Spleen (tissue), 11 donors: Measurements from ENCODE around the gene HOXA5. TPM values are rescaled to one million over a fixed set of nuclear protein-coding genes. Genes with fewer than 3 reads are reported as not detected.

Experiments
- DNase-seq: peaks from one replicate; pipeline ENCODE4 v3.0.0-alpha.2; 2020
- H3K27ac ChIP-seq, 8 donors: fragments of 200-600 bp; sonication (generic) in 7 of 8; 1 replicate in 4 of 8; 2 replicates in 4 of 8; pipeline versions ENCODE4 v1.5.0 to v1.8.0; 2016 to 2021; ENCODE audit warnings: inconsistent platforms in 4 of 8, mild to moderate bottlenecking in 4 of 8, moderate library complexity in 1 of 8
- H3K27me3 ChIP-seq, 7 donors: fragments of 200-600 bp; sonication (generic) in 6 of 7; replicated peaks in 1 of 7; 1 replicate in 4 of 7; 2 replicates in 3 of 7; pipeline versions ENCODE4 v1.5.0 to v1.8.0; 2016 to 2021; ENCODE audit warnings: inconsistent platforms in 3 of 7, mild to moderate bottlenecking in 1 of 7
- H3K36me3 ChIP-seq, 6 donors: fragments of 200-600 bp; sonication (generic) in 5 of 6; 1 replicate in 4 of 6; 2 replicates in 2 of 6; pipeline versions ENCODE4 v1.5.0 to v1.8.0; 2016 to 2021; ENCODE audit warnings: inconsistent platforms in 2 of 6
- H3K4me1 ChIP-seq, 6 donors: fragments of 200-600 bp; sonication (generic) in 5 of 6; 1 replicate in 3 of 6; 2 replicates in 3 of 6; pipeline versions ENCODE4 v1.5.0 to v1.8.0; 2016 to 2021; ENCODE audit warnings: inconsistent platforms in 3 of 6
- H3K4me3 ChIP-seq, 8 donors: fragments of 200-600 bp; sonication (generic) in 7 of 8; 1 replicate in 4 of 8; 2 replicates in 4 of 8; pipeline versions ENCODE4 v1.5.0 to v1.8.0; 2016 to 2021; ENCODE audit warnings: inconsistent platforms in 4 of 8, mild to moderate bottlenecking in 4 of 8, moderate library complexity in 2 of 8
- H3K9me3 ChIP-seq, 8 donors: fragments of 200-600 bp; sonication (generic) in 7 of 8; 1 replicate in 4 of 8; 2 replicates in 4 of 8; pipeline versions ENCODE4 v1.5.0 to v1.8.0; 2016 to 2021; ENCODE audit warnings: inconsistent platforms in 4 of 8
- POLR2A ChIP-seq, 3 donors: fragments of 450-650 bp; IDR thresholded peaks; one replicate each; pipeline ENCODE4 v1.5.1; 2017; ENCODE audit warnings: antibody characterized with exemption in 3 of 3, mild to moderate bottlenecking in 1 of 3
- POLR2AphosphoS5 ChIP-seq, 3 donors: sonication (generic); formaldehyde crosslinking; IDR thresholded peaks; one replicate each; pipeline ENCODE4 v1.5.1; 2017; ENCODE audit warnings: antibody characterized with exemption in 3 of 3
- WGBS, 5 donors: extraction: QIAGEN DNeasy Blood & Tissue Kit in 3 of 5; methylation state at CpG; one replicate each; pipeline versions ENCODE4 v1.1.5 to v1.1.7; 2013 to 2018; 5-methylcytosine and 5-hydroxymethylcytosine counted together
- intact Hi-C: fragments of 100-400 bp; cut with DNase I; formaldehyde crosslinking; loops from one replicate; pipeline ENCODE4 v1.15.0; 2023; ENCODE audit warnings: low total_unique reads
- polyA plus RNA-seq, 3 donors: library from polyadenylated mRNA; stranded (reverse); fragments of 200-250 nt; gene quantifications; one replicate each; pipeline ENCODE4 v1.2.1, GENCODE V29; 2013
- total RNA-seq, 7 donors: library from RNA; depleted of rRNA in 3 of 7; stranded (reverse); fragments of >200 nt in 3 of 7; fragmentation: NEBNext Ultra II Directional in 4 of 7; extraction: Animal tissue kit (Norgen Biotek cat#: 25700) in 4 of 7; gene quantifications; one replicate each; pipeline versions ENCODE4 v1.1.0 to v1.2.1, GENCODE V29; 2016 to 2021
- TF ChIP-seq, protein P1 (sequence below), 11 experiments: fragments of 200-600 bp in 7 of 11; fragments of 450-650 bp in 4 of 11; sonication (generic) in 4 of 11; IDR thresholded peaks in 8 of 11; conservative IDR thresholded peaks in 3 of 11; 1 replicate in 7 of 11; 2 replicates in 4 of 11; pipeline versions ENCODE4 v1.4.0 to v1.8.0; 2016 to 2021; ENCODE audit warnings: antibody characterized with exemption in 11 of 11, inconsistent platforms in 4 of 11, mild to moderate bottlenecking in 1 of 11
- donor health status: healthy with polysubstance abuse.
- donor health status: DM: no; HTN: no; CAD: no; lungs with moderate emphysema.
- donor health status: DM: no; HTN: no; CAD: no.
- donor health status: Bipolar disorder and iron deficiency.
- donor health status: healthy.
- donor health status: DM: no; HTN: no; CAD: no.
- donor health status: DM: yes; HTN: yes; CAD: no.

HOXA5 gene
- total and polyA plus RNA-seq, 10 donors = 1.6 to 9.3 (median 3.3) TPM

DNA sequence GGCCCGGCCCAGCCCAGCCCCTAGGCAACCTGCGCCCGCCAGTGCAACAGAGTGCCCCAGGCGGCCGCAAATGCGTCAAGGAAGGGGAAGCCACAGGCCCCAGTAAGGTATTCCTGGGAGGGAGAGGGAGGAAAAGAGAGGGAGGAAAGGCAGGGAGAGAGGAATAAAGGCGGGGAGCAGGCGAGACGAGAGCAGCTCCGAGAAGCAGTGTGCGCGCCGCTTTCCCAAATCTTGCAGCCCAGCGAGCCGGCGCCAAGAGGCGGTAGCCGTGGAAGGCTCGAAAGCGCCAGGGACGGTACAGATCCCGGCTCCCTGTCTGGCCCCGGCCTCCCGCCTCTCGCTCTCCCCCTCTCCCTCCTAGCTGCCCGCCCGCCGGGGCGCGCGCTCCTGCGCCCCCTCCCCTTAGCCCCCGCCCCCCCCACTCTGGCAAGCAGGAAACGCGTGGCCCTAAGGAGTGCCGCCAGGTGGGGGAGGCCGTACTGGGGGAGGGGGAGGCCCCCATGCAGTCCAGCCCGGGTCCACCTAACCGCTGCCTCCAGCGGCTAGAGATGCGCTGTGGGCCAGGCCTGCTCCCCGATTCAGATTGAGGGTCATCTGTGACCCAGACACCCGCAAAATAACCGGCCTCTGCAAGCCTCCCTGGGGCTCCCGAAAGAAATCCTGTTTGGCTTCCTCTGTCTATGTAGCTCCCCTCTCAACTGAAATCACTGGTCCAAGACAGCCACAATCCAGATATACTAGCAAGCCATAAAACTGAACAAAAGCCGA, 26.4 kb upstream of the HOXA5 start:
- DNase-seq = peak; percentile 69
- intact Hi-C loops = loop anchor here (10.0 kb wide), 1 partner anchor 1305 kb away; no protein-coding TSS in a partner anchor
- Histone ChIP-seq H3K4me1 (peaks cover 30 to 93% (median 68%) of the 10 kb centered on the region in 6 donors), H3K9me3 (peaks cover 0 to 21% (median 0%) of the 10 kb centered on the region in 8 donors), H3K4me3 (peak overlapping the region in 3 of 8 donors; percentile 1 to 31 (median 10)), H3K27me3 (peaks cover 65 to 100% (median 100%) of the 10 kb centered on the region in 7 donors), H3K36me3 (no peaks in the 10 kb centered on the region), H3K27ac (no peak overlapping the region)
- WGBS, 5 donors = 2 to 17% (median 3%) methylated on average over 31 to 46 of the region's 46 CpGs
- TF ChIP-seq, protein P1, sequence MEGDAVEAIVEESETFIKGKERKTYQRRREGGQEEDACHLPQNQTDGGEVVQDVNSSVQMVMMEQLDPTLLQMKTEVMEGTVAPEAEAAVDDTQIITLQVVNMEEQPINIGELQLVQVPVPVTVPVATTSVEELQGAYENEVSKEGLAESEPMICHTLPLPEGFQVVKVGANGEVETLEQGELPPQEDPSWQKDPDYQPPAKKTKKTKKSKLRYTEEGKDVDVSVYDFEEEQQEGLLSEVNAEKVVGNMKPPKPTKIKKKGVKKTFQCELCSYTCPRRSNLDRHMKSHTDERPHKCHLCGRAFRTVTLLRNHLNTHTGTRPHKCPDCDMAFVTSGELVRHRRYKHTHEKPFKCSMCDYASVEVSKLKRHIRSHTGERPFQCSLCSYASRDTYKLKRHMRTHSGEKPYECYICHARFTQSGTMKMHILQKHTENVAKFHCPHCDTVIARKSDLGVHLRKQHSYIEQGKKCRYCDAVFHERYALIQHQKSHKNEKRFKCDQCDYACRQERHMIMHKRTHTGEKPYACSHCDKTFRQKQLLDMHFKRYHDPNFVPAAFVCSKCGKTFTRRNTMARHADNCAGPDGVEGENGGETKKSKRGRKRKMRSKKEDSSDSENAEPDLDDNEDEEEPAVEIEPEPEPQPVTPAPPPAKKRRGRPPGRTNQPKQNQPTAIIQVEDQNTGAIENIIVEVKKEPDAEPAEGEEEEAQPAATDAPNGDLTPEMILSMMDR (IDR thresholded peaks at IDR 0.05 in 8 of 11, conservative IDR thresholded peaks at IDR 0.05 in 3 of 11) = no peak
- no peak for TF ChIP-seq POLR2AphosphoS5 (IDR thresholded peaks at IDR 0.05)
- TF ChIP-seq POLR2A (IDR thresholded peaks at IDR 0.05) = no peak

DNA sequence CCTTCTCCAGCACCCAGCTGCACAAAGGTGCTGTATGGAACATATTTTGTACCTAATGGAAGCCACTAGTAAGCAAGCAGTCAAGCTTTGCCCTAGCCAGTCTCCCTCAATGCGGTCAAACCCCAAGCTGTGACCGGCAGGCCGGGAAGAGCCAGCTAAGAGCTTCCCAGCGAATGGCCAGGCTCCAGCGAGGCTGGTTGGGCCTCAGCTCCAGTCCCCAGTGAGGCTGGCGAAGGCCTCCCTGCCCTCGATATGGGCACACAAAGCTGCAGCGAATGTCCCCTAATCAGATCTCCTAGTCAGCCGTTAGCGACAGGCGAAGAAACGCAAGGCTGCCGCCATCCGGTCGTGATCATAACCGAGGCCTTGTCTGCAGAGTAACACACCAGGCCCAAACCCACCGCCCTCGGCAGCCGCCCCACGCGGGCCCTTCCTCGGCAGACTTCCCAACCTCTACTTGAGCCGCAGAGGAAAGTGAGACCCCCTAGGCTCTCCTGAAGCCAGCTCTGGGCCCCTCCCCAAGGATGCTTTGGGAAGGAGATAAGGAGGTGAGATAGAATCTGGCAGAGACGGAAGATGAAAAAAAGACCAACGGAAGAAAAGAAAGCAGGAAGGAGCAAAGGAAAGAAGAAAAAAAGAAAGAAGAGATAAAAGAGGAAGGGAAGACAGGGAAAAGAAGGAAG, 24.9 kb upstream of the HOXA5 start:
- TF ChIP-seq POLR2A (IDR thresholded peaks at IDR 0.05) (no peak), POLR2AphosphoS5 (IDR thresholded peaks at IDR 0.05) (no peak)
- TF ChIP-seq, protein P1 (IDR thresholded peaks at IDR 0.05 in 8 of 11, conservative IDR thresholded peaks at IDR 0.05 in 3 of 11) = no peak
- peak; percentile 71 for DNase-seq
- Histone ChIP-seq H3K27me3 (peaks cover 53 to 100% (median 100%) of the 10 kb centered on the region in 7 donors), H3K27ac (no peak overlapping the region), H3K4me3 (no peak overlapping the region), H3K36me3 (no peaks in the 10 kb centered on the region), H3K4me1 (peaks cover 20 to 93% (median 68%) of the 10 kb centered on the region in 6 donors), H3K9me3 (peaks cover 0 to 23% (median 0%) of the 10 kb centered on the region in 8 donors)
- intact Hi-C loops = loop anchor here (10.0 kb wide), 1 partner anchor 1304 kb away; no protein-coding TSS in a partner anchor
- 11 to 38% (median 12%) methylated on average over 20 to 25 of the region's 25 CpGs for WGBS, 5 donors

DNA sequence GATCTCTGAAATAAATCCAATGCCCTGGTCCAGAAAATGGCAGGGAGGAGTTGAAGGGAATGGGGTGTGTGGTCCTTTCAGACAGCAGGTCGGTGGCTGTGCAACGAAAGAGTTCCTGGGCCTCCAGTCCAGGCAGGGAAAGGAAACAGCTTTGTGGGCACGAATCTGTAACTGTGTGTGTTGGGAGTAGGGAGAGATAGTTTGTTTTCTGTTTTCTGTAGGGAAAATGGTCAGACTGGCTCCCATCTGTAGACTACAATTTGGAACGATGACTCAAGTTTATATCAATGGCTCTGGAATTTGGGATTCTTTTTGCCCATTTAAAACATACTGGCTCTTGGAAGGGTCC, 24.4 kb upstream of the HOXA5 start:
- intact Hi-C loops = loop anchor here (10.0 kb wide), 1 partner anchor 1303 kb away; no protein-coding TSS in a partner anchor
- Histone ChIP-seq H3K9me3 (peaks cover 0 to 23% (median 0%) of the 10 kb centered on the region in 8 donors), H3K4me3 (no peak overlapping the region), H3K27me3 (peaks cover 49 to 100% (median 99%) of the 10 kb centered on the region in 7 donors), H3K36me3 (no peaks in the 10 kb centered on the region), H3K4me1 (peaks cover 16 to 90% (median 64%) of the 10 kb centered on the region in 6 donors), H3K27ac (no peak overlapping the region)
- peak; percentile 3 for DNase-seq
- TF ChIP-seq POLR2AphosphoS5 (IDR thresholded peaks at IDR 0.05) = no peak
- TF ChIP-seq, protein P1 (IDR thresholded peaks at IDR 0.05 in 8 of 11, conservative IDR thresholded peaks at IDR 0.05 in 3 of 11) = no peak
- TF ChIP-seq POLR2A (IDR thresholded peaks at IDR 0.05) = no peak
- 13 to 30% (median 17%) methylated on average over 4 of the region's 4 CpGs for WGBS, 5 donors
